Left renal pelvis (tissue), 4 donors: ENCODE data around the gene WDR27. TPM values are rescaled to one million over a fixed set of nuclear protein-coding genes. Genes with fewer than 3 reads are reported as not detected.
"Not testable (repeated sequence)": the region's sequence is repeated elsewhere in the genome, so short reads cannot be mapped to it uniquely, and the experiment has no call there.

Experiments used
- DNase-seq, 4 donors: peaks; one replicate each; pipeline ENCODE4 v3.0.0-alpha.2; 2013; ENCODE audit warnings: low read depth in 4 of 4, low spot score in 3 of 4
- polyA plus RNA-seq, 4 donors: library from polyadenylated mRNA; unstranded; fragments of 120-200 nt; gene quantifications; one replicate each; pipeline ENCODE4 v1.2.1, GENCODE V29; 2013; ENCODE audit not compliant: insufficient read length in 4 of 4

The WDR27 gene
- polyA plus RNA-seq, 4 donors = 35.9 to 88.8 (median 59.5) TPM

DNA sequence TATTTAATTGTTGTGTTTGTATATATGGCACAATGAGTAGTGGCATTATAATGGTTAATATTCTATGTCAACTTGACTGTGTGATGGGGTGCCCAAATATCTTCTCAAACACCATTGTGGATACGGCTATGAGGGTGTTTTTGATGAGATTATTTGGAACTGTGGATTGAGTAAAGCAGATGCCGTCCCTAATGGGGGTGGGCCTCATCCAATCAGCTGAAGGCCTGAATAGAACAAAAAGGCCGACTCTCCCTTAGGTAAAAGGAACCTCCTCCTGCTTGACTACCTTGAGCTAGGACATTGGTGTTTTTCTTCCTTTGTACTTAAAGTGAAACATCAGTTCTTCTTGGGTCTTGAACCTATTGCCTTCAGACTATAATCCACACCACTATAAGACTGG is 207.8 kb downstream of the WDR27 start:
- no peak for DNase-seq

DNA sequence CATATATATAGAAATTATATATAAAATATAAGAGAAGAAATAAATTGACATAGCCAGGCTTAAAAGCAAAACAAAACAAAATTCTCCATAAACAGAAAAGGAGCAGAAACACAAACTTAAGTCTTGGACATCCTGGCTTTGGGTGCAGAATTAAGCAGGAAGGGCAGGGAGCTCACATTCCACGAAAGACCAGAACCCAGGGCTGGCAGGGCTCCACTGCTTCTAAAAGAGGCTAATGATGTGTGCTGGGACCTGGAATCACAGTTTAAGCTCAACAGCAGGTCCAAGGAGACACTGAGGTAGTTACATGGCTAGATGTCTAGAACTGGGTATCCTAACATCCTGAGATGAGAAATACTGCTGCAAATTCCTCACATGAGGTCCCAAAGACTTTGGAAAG is 210.3 kb downstream of the WDR27 start:
- no peak for DNase-seq

GRCh38 chr6:169490830-169491229 is 211.0 kb downstream of the WDR27 start:
- no peak for DNase-seq

DNA sequence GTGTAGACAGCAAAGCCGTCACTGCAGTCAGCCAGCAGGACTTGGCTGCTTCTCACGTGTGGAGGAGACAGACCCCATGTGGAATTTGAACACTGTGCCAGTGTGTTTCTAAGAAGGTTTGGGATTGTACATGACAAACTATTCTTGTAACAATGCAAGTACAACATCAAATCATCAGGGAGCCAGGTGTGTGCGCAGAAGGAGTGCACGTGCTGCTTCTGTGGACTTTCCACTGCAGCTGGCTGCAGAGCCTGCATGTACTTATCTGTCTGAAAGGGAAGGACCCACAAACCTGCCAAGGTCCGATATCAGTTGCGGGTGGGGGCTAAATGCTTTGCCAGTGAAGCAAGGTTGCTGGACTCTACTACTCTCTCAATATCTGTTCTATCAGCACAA is 211.6 kb downstream of the WDR27 start:
- DNase-seq = no peak

DNA sequence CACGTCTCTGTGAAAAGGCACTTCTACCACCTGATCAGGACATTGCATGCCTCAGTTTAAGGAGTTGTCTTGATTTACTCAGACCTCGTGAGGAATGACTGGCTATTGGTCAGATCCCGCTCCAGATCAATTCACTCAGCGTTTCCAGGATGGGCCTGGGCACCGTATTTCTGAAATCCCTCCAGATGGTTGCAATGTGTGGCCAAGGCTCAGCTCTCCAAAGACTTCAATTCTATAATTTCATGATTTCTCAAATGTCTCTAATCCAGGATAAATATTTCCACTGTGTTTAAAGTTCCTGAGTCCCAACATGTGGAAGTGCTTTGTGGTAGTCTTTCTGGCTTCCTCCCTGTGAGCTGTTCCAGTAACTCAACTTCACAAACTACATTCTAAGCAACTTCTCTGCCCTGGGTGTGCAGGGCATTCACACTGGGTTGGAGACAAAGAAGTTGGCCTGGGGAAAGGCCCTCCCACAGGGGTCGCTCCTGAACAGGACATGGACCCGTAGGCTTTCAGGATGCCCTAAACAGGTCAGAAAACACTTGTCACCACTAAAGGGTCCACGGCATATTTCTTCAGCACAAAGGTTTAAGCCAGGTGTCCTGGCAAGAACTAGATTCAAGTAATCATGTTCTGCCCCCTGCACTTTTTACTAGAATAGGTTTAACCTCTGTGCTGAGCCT is 212.1 kb downstream of the WDR27 start:
- no peak for DNase-seq

DNA sequence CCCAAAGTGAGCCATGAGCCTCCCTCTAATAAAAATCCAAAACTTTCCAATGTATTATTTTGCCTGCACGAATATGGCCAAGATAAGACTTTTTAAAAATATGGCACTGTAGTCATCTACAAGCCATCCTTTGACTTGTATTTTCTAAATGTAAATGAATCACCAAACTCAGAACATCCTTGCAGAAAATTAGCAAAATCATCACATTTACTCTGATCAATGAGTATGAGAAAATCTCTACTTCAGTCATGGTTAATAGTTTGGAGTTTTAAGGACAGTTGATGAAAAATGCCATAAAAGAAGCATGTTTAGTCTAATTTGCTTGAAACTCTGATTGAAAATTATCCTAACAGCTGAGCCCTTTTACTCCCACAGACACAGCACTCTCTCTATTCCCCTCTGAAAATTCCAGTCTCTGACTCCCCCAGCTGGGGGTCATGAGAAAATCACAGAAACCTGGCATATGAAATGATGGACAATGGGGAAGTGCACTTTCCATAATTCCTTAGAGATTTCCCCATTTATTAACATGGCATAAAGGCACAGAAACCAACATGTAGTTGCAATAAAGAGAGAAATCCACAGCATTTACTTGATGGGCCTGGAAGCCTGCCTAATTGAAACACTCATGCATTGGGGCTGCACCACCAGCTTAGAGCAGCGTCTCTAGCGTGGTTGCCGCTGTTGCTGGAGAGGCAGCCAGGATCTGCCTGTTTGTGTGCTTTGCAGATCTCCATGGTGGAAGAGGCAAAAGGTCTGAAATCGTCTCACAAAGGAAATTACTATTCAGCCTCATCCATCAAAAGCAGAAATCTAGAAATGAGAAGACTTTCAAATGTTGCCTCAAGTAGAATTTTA is 214.0 kb downstream of the WDR27 start:
- DNase-seq = peak; percentile 16 to 40 (median 24)

GRCh38 chr6:169479783-169480495 is 221.9 kb downstream of the WDR27 start:
- no peak for DNase-seq

- DNase-seq = no peak
These were observed 227.5 kb downstream of the WDR27 start for GRCh38 chr6:169474362-169474761.

GRCh38 chr6:169473663-169474062 is 228.2 kb downstream of the WDR27 start:
- DNase-seq = no peak

GRCh38 chr6:169472786-169473416 is 228.9 kb downstream of the WDR27 start:
- no peak for DNase-seq

DNA sequence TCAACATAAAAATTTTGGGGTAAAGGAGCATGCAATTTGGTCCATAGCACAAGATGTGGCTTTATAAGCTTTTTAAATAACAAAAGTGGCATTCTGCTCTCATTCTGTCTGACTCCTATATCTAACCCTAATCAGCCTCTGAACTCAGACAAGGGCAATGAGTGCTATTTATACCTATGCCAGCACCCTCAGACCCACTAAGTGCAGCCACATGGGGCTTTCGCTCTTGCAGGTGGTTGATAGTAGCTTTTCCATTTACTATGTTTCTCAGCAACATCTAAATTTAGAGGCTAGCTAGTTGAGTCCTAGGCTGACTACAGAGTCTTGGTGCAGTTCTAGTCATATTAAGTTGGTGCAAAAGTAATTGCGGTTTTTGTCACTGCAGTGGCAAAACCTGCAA is 231.0 kb downstream of the WDR27 start:
- no peak for DNase-seq

DNA sequence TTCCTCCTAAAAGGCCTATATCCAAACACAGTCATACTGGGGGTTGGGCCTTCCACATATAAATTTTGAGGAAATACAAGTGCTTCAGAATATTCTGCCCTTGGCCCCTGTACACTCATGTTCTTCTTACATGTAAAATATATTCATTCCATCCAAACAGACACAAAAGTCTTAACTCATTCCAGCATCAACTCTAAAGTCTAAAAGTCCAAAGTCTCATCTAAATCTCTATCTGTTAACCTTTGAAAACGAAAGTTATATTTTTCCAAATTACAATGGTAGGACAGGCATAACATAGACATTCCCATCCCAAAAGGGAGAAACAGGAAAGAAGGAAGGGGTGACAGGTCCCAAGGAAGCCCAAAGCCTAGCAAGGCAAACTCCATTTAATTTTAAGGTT is 232.8 kb downstream of the WDR27 start:
- no peak for DNase-seq

DNA sequence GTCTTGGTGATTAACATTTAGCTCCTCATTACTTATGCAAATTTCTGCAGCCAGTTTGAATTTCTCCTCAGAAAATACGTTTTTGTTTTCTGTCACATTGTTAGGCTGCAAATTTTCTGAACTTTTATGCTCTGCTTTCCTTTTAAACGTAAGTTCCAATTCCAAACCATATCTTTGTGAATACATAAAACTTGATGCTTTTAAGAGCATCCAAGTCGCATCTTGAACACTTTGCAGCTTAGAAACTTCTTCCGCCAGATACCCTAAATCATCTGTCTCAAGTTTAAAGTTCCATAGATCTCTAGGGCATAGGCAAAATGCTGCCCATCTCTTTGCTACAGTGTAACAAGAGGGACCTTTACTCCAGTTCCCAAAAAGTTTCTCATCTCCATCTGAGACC is 234.1 kb downstream of the WDR27 start:
- not testable (repeated sequence) for DNase-seq

GRCh38 chr6:169466256-169466655 is 235.6 kb downstream of the WDR27 start:
- not testable (repeated sequence) for DNase-seq

GRCh38 chr6:169457762-169458161 is 244.1 kb downstream of the WDR27 start:
- DNase-seq = no peak

- DNase-seq = no peak
These were observed 245.0 kb downstream of the WDR27 start for GRCh38 chr6:169456840-169457239.

- DNase-seq = no peak
These were observed 246.4 kb downstream of the WDR27 start for GRCh38 chr6:169455470-169455869.

DNA sequence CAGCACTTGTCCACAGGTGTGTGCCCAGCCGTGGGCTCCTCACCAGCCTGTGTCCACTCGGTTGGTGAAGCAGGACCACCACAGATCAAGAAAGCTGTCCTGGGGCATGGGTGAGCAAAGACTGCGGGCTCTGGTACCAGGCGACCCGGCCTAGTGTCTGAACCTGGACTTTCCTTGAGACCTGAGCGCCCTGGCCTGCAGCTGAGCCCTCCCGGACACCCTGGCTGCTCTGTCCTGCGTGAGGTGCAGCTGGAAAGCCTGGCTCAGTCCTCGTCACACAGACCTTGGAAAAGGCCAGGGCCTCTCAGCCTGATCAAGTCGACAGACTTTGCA is 247.0 kb downstream of the WDR27 start:
- DNase-seq = no peak

DNA sequence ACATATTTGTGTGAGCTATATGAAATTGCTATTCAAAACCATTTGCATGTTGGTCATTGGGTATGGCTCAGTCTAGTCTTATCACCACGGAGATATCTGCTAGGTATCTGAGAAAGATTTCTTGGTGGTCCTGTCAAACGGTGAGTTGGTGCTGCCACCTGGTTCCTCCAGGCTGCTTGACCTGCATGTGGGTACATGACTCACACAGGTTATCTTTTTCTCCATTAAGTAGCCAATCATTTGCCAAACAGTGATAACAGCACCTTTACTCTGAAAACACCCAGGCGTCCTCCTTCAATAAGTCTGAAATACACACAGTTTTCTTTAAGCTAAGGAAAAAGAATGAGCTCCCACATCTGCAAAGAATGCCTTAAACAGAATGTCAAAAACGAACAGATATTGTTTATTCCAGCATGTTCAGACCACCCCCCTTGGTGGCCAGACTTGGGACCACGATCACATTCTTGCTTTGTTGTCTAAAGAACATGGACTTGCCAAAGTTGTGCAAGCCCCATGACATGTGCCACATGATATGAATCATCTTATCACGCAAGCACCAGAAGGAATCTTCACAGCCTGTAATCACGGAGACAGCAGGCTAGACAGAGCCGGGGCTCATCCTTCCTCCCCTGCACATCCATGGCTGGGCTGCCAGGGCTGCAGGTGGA is 247.5 kb downstream of the WDR27 start:
- DNase-seq = no peak

GRCh38 chr6:169452869-169453620 is 248.8 kb downstream of the WDR27 start:
- no peak for DNase-seq
